GM21367 (cell line): ENCODE measurements around the gene ICAM4.
"Not testable (repeated sequence)": the region's sequence is repeated elsewhere in the genome, so short reads cannot be mapped to it uniquely, and the experiment has no call there.

Experiments used
- ATAC-seq: cut with Tn5 transposase; IDR thresholded peaks from one replicate; pipeline ENCODE4 v1.9.1; 2021; ENCODE audit not compliant: unreplicated experiment

ICAM4 gene

GRCh38 chr19:10286803-10287737 lies at the start of gene ICAM4:
ICAM4 (plus strand) TSS chr19:10286955; CDS start chr19:10287013, 58 bp downstream.
- ATAC-seq = no peak

- ATAC-seq = no peak
These were observed 49.1 kb upstream of the ICAM4 start for GRCh38 chr19:10237702-10238101.

GRCh38 chr19:10238172-10238783 lies 48.5 kb upstream of the ICAM4 start:
- ATAC-seq = no peak

- ATAC-seq = not testable (repeated sequence)
These were observed 44.8 kb upstream of the ICAM4 start for GRCh38 chr19:10241826-10242449.

GRCh38 chr19:10243606-10244005 lies 43.1 kb upstream of the ICAM4 start:
- no peak for ATAC-seq

- ATAC-seq = no peak
These were observed 41.4 kb upstream of the ICAM4 start for GRCh38 chr19:10245189-10245939.

- no peak for ATAC-seq
These were observed 40.2 kb upstream of the ICAM4 start for GRCh38 chr19:10246511-10246910.

- ATAC-seq = peak; percentile 81
These were observed 34.7 kb upstream of the ICAM4 start, which contains the start of gene MRPL4 for GRCh38 chr19:10251792-10252694. MRPL4 (plus strand) TSS chr19:10252214; CDS start chr19:10252254, 40 bp downstream.

GRCh38 chr19:10252707-10253106 lies 34.0 kb upstream of the ICAM4 start:
- no peak for ATAC-seq

GRCh38 chr19:10254244-10254643 lies 32.5 kb upstream of the ICAM4 start:
- no peak for ATAC-seq

- no peak for ATAC-seq
These were observed 31.4 kb upstream of the ICAM4 start for GRCh38 chr19:10255358-10255757.

GRCh38 chr19:10256551-10256950 lies 30.2 kb upstream of the ICAM4 start:
- ATAC-seq = no peak

GRCh38 chr19:10256970-10257615 lies 29.7 kb upstream of the ICAM4 start:
- no peak for ATAC-seq

GRCh38 chr19:10258080-10258710 lies 28.6 kb upstream of the ICAM4 start:
- no peak for ATAC-seq

GRCh38 chr19:10259162-10259905 lies 27.4 kb upstream of the ICAM4 start:
- no peak for ATAC-seq

- ATAC-seq = no peak
These were observed 26.6 kb upstream of the ICAM4 start for GRCh38 chr19:10260141-10260584.

- no peak for ATAC-seq
These were observed 24.0 kb upstream of the ICAM4 start for GRCh38 chr19:10262771-10263170.

GRCh38 chr19:10266706-10267105 lies 20.0 kb upstream of the ICAM4 start:
- no peak for ATAC-seq
